Suprapubic skin (tissue), 3 donors: ENCODE measurements around the gene MEFV.

Experiments
- POLR2A ChIP-seq, 2 donors: fragments of 450-650 bp; IDR thresholded peaks; one replicate each; pipeline ENCODE4 v1.6.1; 2017; ENCODE audit warnings: antibody characterized with exemption in 2 of 2, mild to moderate bottlenecking in 2 of 2, moderate library complexity in 2 of 2
- TF ChIP-seq, protein P1 (sequence below), 2 donors: fragments of 200-600 bp in 1 of 2; fragments of 450-650 bp in 1 of 2; sonication (generic) in 1 of 2; IDR thresholded peaks; one replicate each; pipeline ENCODE4 v1.5.1; 2016 to 2019; ENCODE audit warnings: antibody characterized with exemption in 2 of 2, mild to moderate bottlenecking in 1 of 2, moderate library complexity in 1 of 2

DNA sequence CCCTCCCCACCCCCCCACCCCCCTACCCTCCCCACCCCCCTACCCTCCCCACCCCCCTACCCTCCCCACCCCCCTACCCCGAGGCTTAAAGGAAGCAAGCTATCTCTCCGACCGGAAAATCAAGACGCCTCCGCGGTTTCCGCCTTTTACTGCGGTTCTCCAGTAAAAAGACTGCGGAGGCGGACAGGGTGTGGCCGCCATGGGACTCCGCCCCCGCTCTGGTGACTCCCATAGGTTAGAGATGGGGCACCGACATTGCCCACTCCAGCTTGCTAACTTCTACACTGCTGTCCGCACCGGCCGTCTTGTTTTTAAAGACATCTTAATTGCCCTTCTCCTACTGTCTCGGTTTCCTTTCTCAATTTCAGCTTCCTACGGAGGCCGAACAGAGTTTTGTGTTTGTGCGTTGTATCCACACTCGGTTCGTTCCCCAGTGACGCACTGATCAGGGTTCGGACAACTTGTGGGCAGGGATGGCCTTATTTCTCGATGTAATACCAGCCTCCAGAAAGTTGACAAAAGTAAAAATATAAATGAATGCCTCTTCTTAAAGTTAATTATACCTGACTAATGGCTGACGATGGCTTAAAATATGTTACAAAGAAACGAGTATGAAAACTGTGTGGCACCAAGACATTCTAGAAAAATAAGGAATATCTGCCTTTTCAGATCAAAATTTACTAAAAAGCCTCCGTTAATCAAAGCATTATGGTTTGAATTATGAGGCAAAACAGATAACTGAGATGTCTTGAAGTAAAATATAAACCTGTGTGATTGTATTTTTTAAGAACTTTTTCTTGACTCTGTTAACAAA lies 20.4 kb downstream of the MEFV start:
- TF ChIP-seq, protein P1, sequence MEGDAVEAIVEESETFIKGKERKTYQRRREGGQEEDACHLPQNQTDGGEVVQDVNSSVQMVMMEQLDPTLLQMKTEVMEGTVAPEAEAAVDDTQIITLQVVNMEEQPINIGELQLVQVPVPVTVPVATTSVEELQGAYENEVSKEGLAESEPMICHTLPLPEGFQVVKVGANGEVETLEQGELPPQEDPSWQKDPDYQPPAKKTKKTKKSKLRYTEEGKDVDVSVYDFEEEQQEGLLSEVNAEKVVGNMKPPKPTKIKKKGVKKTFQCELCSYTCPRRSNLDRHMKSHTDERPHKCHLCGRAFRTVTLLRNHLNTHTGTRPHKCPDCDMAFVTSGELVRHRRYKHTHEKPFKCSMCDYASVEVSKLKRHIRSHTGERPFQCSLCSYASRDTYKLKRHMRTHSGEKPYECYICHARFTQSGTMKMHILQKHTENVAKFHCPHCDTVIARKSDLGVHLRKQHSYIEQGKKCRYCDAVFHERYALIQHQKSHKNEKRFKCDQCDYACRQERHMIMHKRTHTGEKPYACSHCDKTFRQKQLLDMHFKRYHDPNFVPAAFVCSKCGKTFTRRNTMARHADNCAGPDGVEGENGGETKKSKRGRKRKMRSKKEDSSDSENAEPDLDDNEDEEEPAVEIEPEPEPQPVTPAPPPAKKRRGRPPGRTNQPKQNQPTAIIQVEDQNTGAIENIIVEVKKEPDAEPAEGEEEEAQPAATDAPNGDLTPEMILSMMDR (IDR thresholded peaks at IDR 0.05), result no peak
- TF ChIP-seq POLR2A (IDR thresholded peaks at IDR 0.05), result no peak
